Heart left ventricle (tissue), 16 donors: ENCODE data around the gene ABRAXAS1. TPM values are rescaled to one million over a fixed set of nuclear protein-coding genes. Genes with fewer than 3 reads are reported as not detected.

Source experiments
- ATAC-seq, 4 donors: fragments of 200-7000 bp; cut with Tn5 transposase; one replicate each; pipeline ENCODE4 v1.9.1; 2020 to 2022; ENCODE audit warnings: moderate library complexity in 4 of 4, mild to moderate bottlenecking in 3 of 4, moderate number of reproducible peaks in 1 of 4
- DNase-seq, 5 donors: peaks; one replicate each; pipeline ENCODE4 v3.0.0-alpha.2; 2020
- H3K27ac ChIP-seq, 12 donors: fragments of 200-600 bp; sonication (generic) in 4 of 12; one replicate each; pipeline versions ENCODE4 v1.5.0 to v1.8.0; 2016 to 2022; ENCODE audit warnings: mild to moderate bottlenecking in 2 of 12
- H3K27me3 ChIP-seq, 9 donors: fragments of 200-600 bp; sonication (generic) in 2 of 9; one replicate each; pipeline versions ENCODE4 v1.5.1 to v1.8.0; 2016 to 2022; ENCODE audit warnings: mild to moderate bottlenecking in 3 of 9
- H3K36me3 ChIP-seq, 9 donors: fragments of 200-600 bp; sonication (generic) in 2 of 9; one replicate each; pipeline versions ENCODE4 v1.5.0 to v1.8.0; 2018 to 2022; ENCODE audit warnings: mild to moderate bottlenecking in 2 of 9
- H3K4me1 ChIP-seq, 12 donors: fragments of 200-600 bp; sonication (generic) in 4 of 12; one replicate each; pipeline versions ENCODE4 v1.5.0 to v1.8.0; 2016 to 2022; ENCODE audit warnings: mild to moderate bottlenecking in 3 of 12
- H3K4me3 ChIP-seq, 12 donors: fragments of 200-600 bp; sonication (generic) in 4 of 12; one replicate each; pipeline versions ENCODE4 v1.5.0 to v1.8.0; 2017 to 2022; ENCODE audit warnings: mild to moderate bottlenecking in 9 of 12, moderate library complexity in 4 of 12
- H3K9me3 ChIP-seq, 12 donors: fragments of 200-600 bp; sonication (generic) in 4 of 12; one replicate each; pipeline versions ENCODE4 v1.5.0 to v1.8.0; 2016 to 2022; ENCODE audit warnings: mild to moderate bottlenecking in 1 of 12
- POLR2A ChIP-seq, 2 donors: fragments of 450-650 bp; IDR thresholded peaks; one replicate each; pipeline ENCODE4 v1.6.1; 2017; ENCODE audit warnings: antibody characterized with exemption in 2 of 2, mild to moderate bottlenecking in 2 of 2, moderate library complexity in 2 of 2
- WGBS, 4 donors: extraction: QIAGEN DNeasy Blood & Tissue Kit in 2 of 4; methylation state at CpG; one replicate each; pipeline versions ENCODE4 v1.1.5 to v1.1.7; 2013 to 2018; 5-methylcytosine and 5-hydroxymethylcytosine counted together
- intact Hi-C, 10 donors: fragments of 100-400 bp; cut with DNase I; formaldehyde crosslinking; loops; one replicate each; pipeline versions ENCODE4 v1.11.1 to v1.14.2; 2022
- polyA plus RNA-seq, 2 donors: library from polyadenylated mRNA; stranded (reverse); fragments of 200-250 nt; gene quantifications; one replicate each; pipeline ENCODE4 v1.2.3, GENCODE V29; 2013
- total RNA-seq, 9 donors: library from RNA; depleted of rRNA in 2 of 9; stranded (reverse); fragments of >200 nt in 2 of 9; fragmentation: NEBNext Ultra II Directional in 3 of 9; extraction: Animal tissue kit (Norgen Biotek cat#: 25700) in 3 of 9; gene quantifications; one replicate each; pipeline versions ENCODE4 v1.1.0 to v1.2.4, GENCODE V29; 2016 to 2023
- TF ChIP-seq, protein P1 (sequence below), 12 donors: fragments of 200-600 bp; sonication (generic) in 4 of 12; IDR thresholded peaks; one replicate each; pipeline versions ENCODE4 v1.5.0 to v1.8.0; 2018 to 2022; ENCODE audit warnings: antibody characterized with exemption in 12 of 12, mild to moderate bottlenecking in 5 of 12
- donor health status: ischemic (EF 13 %, LVEDD 7.1; RV severe dilation, severe dysfunction).
- donor health status: healthy with polysubstance abuse.
- donor health status: DM: no; HTN: yes; CAD: no.
- donor health status: DM: no; HTN: no; CAD: no.
- donor health status: ischemic (EF 25% LVEDD 6.9; RV normal size, moderate dysfunction).
- donor health status: ischemic (EF 25% LVEDD 5.7; RV mildly dilated, moderate dysfunction).
- donor health status: healthy.
- donor health status: DM: yes; HTN: yes; CAD: no.
- donor health status: ischemic (EF 35%, LVEDD 5.7; RV mildly dilated, moderate dysfunction).
- donor health status: nonischemic (EF 11% LVEDD 7.7; RV severe dilation, severe dysfunction).
- donor health status: DM: yes; HTN: yes; CAD: no.
- donor health status: PGD.
- donor health status: ischemic (EF 29% LVEDD 5.4; RV normal size, mild dysfunction).
- donor health status: nonischemic (EF 23%, LVEDD 6.1; RV moderate dilation, normal function).

ABRAXAS1 gene
- total and polyA plus RNA-seq, 11 donors = 2.0 to 10.2 (median 7.3) TPM

DNA sequence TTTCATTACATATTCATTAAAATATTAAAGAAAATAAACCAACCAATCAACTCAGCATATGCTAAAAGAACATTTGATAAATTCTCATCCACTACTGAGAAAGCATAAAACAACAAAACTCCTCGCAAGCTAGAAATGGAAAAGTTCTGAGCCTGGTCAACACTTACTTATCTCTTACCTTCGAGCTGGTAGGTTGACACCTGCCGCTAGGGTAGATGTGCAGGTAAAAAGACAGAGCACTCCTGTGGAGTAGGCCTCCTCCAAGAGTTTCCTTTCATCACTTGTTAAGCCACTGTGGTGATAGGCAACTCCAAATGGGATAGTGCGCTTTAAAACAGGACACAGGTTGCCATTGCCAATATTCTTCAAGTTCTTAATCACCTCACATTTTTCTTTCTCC is 48.2 kb downstream of the ABRAXAS1 start:
- Histone ChIP-seq H3K4me3 (no peak overlapping the region), H3K9me3 (no peaks in the 10 kb centered on the region), H3K27me3 (no peaks in the 10 kb centered on the region), H3K27ac (no peak overlapping the region), H3K4me1 (no peaks in the 10 kb centered on the region), H3K36me3 (peaks cover 0 to 89% (median 59%) of the 10 kb centered on the region in 9 donors)
- TF ChIP-seq POLR2A (IDR thresholded peaks at IDR 0.05) = no peak
- TF ChIP-seq, protein P1, sequence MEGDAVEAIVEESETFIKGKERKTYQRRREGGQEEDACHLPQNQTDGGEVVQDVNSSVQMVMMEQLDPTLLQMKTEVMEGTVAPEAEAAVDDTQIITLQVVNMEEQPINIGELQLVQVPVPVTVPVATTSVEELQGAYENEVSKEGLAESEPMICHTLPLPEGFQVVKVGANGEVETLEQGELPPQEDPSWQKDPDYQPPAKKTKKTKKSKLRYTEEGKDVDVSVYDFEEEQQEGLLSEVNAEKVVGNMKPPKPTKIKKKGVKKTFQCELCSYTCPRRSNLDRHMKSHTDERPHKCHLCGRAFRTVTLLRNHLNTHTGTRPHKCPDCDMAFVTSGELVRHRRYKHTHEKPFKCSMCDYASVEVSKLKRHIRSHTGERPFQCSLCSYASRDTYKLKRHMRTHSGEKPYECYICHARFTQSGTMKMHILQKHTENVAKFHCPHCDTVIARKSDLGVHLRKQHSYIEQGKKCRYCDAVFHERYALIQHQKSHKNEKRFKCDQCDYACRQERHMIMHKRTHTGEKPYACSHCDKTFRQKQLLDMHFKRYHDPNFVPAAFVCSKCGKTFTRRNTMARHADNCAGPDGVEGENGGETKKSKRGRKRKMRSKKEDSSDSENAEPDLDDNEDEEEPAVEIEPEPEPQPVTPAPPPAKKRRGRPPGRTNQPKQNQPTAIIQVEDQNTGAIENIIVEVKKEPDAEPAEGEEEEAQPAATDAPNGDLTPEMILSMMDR (IDR thresholded peaks at IDR 0.05) = no peak
- intact Hi-C loops = no loop called here
- ATAC-seq (no peak), DNase-seq (no peak)
- 88 to 93% (median 90%) methylated on average over 4 of the region's 4 CpGs for WGBS, 4 donors

DNA sequence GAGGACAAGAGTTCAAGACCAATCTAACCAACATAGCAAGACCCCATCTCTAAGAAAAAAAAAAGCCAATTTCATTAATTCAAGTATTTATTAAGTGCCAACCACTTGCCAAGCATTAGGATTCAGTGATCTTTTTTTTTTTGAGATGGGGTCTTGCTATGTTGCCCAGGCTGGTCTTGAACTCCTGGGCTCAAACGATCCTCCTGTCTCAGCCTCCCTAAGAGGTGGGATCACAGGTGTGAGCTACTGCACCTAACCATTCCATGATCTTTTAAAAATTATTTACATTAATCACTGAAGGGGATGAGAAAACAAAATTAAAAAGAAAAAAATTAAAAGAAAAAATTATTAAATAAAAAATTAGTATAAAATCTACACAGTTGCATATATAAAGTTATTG is 53.7 kb downstream of the ABRAXAS1 start:
- no peak overlapping the region for H3K4me3 ChIP-seq
- H3K9me3 ChIP-seq = no peaks in the 10 kb centered on the region
- no peaks in the 10 kb centered on the region for H3K4me1 ChIP-seq
- H3K27me3 ChIP-seq = no peaks in the 10 kb centered on the region
- no peak for ATAC-seq
- TF ChIP-seq POLR2A (IDR thresholded peaks at IDR 0.05) = no peak
- TF ChIP-seq, protein P1 (IDR thresholded peaks at IDR 0.05) = no peak
- peaks cover 0 to 88% (median 58%) of the 10 kb centered on the region in 9 donors for H3K36me3 ChIP-seq
- H3K27ac ChIP-seq = no peak overlapping the region
- WGBS, 4 donors = 95 to 100% (median 98%) methylated on average over 1 of the region's 1 CpG
- intact Hi-C loops = no loop called here
- DNase-seq = no peak

DNA sequence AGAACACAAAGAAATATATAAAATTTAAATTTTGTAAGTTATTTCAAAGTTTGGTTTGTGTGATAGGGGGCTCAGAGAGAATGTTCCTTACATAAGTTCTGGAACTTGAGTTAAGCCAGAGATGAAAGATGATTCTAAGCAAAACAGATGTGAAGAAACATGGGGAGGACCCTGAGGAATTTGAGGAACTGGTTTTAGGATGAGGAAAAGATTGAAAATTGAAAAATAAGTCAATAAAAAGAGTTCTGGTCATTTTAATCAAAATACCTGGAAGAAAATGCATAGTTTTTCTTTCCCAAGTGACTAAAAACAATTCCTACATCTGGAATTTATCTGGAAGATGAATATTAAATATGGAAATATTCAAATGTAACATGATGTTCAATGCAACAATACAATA is 66.7 kb downstream of the ABRAXAS1 start:
- Histone ChIP-seq H3K36me3 (peaks cover 0 to 100% (median 85%) of the 10 kb centered on the region in 9 donors), H3K27ac (no peak overlapping the region), H3K27me3 (no peaks in the 10 kb centered on the region), H3K9me3 (no peaks in the 10 kb centered on the region), H3K4me3 (no peak overlapping the region), H3K4me1 (no peaks in the 10 kb centered on the region)
- intact Hi-C loops = no loop called here
- ATAC-seq = no peak
- no peak for TF ChIP-seq POLR2A (IDR thresholded peaks at IDR 0.05)
- TF ChIP-seq, protein P1 (IDR thresholded peaks at IDR 0.05) = no peak
- no peak for DNase-seq

DNA sequence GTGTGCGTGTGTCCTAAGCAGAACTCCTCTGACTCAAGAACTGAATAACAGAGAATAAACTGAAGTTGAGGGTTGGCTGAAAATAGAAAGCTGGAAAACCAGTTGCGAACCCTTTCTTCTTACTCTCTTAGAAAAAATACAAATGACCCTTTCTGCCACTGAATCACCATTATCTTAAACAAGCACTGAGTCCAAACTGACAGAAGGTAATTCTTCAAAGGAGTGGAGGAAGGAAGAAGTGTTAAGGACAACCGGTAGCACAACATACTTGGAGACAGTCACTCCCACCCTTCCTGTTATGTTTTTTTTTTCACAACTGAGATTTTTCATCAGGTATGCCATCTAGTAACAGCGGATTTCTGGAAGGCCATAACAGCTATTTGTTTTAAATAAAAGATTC is 67.3 kb downstream of the ABRAXAS1 start:
- intact Hi-C loops = no loop called here
- no peaks in the 10 kb centered on the region for H3K4me1 ChIP-seq
- WGBS, 4 donors = 78 to 90% (median 87%) methylated on average over 4 of the region's 4 CpGs
- peaks cover 0 to 100% (median 85%) of the 10 kb centered on the region in 9 donors for H3K36me3 ChIP-seq
- no peaks in the 10 kb centered on the region for H3K27me3 ChIP-seq
- no peak overlapping the region for H3K27ac ChIP-seq
- H3K9me3 ChIP-seq = no peaks in the 10 kb centered on the region
- H3K4me3 ChIP-seq = no peak overlapping the region
- TF ChIP-seq POLR2A (IDR thresholded peaks at IDR 0.05) = no peak
- TF ChIP-seq, protein P1 (IDR thresholded peaks at IDR 0.05) = no peak
- ATAC-seq (no peak), DNase-seq (no peak)
